Neural cell (in vitro differentiated cells): ENCODE data around the gene IGFL2.

Experiments used
- CTCF ChIP-seq: fragments of 450-650 bp; IDR thresholded peaks from 2 replicates; pipeline ENCODE4 v1.5.1; 2014; ENCODE audit warnings: antibody characterized with exemption, mild to moderate bottlenecking, moderate library complexity; ENCODE audit not compliant: poor library complexity, severe bottlenecking
- EP300 ChIP-seq: fragments of 450-650 bp; conservative IDR thresholded peaks from 2 replicates; pipeline ENCODE4 v1.6.1; 2014; ENCODE audit warnings: antibody characterized with exemption, mild to moderate bottlenecking, moderate library complexity; ENCODE audit not compliant: poor library complexity, severe bottlenecking
- EZH2 ChIP-seq: fragments of 200-600, 300-800 bp; shearing (Covaris generic), sonication (generic); IDR thresholded peaks from 2 replicates; pipeline ENCODE4 v1.6.1; 2014; ENCODE audit warnings: antibody characterized with exemption, low read length, borderline replicate concordance, mild to moderate bottlenecking; ENCODE audit not compliant: insufficient read depth, poor library complexity, severe bottlenecking
- MXI1 ChIP-seq: fragments of 450-650 bp; conservative IDR thresholded peaks from 2 replicates; pipeline ENCODE4 v1.6.1; 2014; ENCODE audit warnings: antibody characterized with exemption, mild to moderate bottlenecking; ENCODE audit not compliant: poor library complexity, severe bottlenecking
- POLR2AphosphoS5 ChIP-seq: IDR thresholded peaks from 2 replicates; pipeline ENCODE4 v1.6.1; 2012
- REST ChIP-seq: IDR thresholded peaks from 2 replicates; pipeline ENCODE4 v1.6.1; 2012; ENCODE audit warnings: borderline replicate concordance
- SMC3 ChIP-seq: fragments of 450-650 bp; conservative IDR thresholded peaks from 2 replicates; pipeline ENCODE4 v1.6.1; 2014; ENCODE audit warnings: antibody characterized with exemption, mild to moderate bottlenecking, moderate library complexity; ENCODE audit not compliant: poor library complexity
- TAF1 ChIP-seq: IDR thresholded peaks from 2 replicates; pipeline ENCODE4 v1.6.1; 2012; ENCODE audit warnings: low read depth

- no peak for TF ChIP-seq CTCF
- no peak for TF ChIP-seq TAF1
- TF ChIP-seq EZH2, result no peak
- TF ChIP-seq MXI1, result no peak
- TF ChIP-seq POLR2AphosphoS5, result no peak
- TF ChIP-seq REST, result no peak
- TF ChIP-seq EP300, result no peak
- TF ChIP-seq SMC3, result no peak
These were observed 45.1 kb downstream of the IGFL2 start for GRCh38 chr19:46192992-46193650.
